GM19395 (cell line): ENCODE results near the gene ADAP1.

Source experiments
- ATAC-seq: cut with Tn5 transposase; IDR thresholded peaks from one replicate; pipeline ENCODE4 v1.9.1; 2021; ENCODE audit warnings: mild to moderate bottlenecking, moderate library complexity; ENCODE audit not compliant: unreplicated experiment

The ADAP1 gene

DNA sequence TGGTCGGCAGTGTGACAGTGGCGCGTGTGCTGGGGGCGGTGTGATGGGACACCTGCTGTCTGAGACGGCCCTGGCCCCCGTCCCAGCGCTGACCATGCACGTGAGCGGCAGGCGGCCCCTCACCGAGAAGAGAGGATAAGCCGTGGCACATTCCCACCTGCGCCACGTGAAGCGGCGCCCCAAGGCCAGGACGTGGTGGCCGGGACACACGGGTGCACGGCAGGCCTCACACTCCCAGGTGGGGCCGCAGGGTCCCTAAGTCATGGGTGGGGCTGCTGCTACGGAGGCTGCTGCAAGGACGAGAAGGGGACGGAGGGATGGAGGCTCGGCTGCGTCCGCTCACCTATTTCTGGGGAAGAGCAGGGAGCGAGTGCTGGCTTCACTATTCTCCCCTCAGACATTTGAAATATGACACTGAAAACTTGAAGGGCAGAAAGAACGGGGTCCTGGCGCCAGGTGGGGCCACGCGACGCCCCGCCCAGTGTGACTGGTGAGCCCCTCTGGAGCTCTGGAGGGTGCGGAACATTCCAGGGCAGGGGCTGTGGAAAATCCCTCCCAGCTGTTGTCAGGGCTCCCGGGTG lies 36.0 kb upstream of the ADAP1 start:
- ATAC-seq: no peak

DNA sequence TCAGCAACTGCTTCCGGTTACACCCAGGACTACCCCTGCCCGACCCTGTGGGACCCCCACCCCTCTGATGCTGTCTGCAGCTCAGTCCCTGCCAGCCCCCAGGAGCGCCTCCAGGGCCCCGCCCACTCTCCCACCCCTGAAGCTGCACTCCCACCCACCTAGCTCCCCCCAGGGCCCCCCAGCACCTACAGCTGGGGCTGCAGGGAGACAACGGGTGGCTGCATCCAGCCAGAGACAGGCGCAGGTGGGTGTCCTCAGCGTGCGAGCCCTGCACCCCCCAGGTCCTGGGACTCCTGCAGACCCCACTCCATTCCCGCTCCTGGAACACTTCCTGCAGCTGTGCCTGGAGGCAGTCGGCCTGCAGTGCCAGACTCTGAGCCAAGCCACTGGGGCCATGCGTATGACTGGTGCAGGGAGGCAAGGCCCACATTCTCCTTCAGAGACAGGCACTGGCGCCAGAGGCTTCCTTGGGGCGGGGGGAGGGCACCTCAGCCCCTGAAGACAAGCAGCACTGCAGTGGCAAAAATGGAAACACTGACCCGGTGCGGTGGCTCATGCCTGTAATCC lies 34.6 kb upstream of the ADAP1 start:
- ATAC-seq: no peak

GRCh38 chr7:988426-988911 lies 34.0 kb upstream of the ADAP1 start:
- ATAC-seq: no peak

- no peak for ATAC-seq
These were observed 33.4 kb upstream of the ADAP1 start for GRCh38 chr7:987909-988308.

DNA sequence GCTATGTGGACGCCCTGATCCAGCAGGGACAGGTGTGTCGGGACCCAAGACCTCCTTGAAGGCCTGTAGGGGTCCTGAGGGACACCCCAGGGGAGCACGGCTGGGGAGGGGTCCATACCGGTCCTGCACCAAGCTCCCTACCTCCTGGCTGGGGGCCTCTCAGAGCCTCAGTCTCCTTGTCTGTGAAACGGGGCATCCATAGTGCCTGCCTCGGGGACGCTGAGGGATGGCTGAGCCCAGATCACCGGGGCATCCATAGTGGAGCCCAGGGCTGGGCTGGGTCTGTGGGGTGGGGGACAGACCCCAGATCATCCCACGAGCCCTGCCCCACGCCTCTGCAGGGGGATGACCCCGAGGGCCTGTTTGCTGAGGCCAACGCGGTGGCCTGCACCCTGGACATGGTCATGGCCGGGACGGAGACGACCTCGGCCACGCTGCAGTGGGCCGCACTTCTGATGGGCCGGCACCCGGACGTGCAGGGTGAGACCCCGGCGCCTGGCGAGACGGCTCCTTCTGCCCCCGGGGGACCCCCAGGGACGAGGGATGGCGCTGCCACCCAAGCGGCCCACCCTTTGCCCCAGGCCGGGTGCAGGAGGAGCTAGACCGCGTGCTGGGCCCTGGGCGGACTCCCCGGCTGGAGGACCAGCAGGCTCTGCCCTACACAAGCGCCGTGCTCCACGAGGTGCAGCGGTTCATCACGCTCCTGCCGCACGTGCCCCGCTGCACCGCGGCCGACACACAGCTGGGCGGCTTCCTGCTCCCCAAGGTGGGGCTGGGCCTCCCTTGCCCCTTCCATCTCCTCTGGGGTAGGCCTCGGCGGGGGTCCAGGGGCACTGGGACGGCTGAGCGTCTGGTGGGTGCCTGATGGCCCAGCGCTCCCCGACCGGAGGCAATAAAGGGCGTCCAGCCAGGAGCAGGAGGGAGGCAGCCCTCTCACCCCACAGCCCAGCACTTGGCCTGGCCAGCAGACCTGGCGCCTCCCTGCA lies 32.6 kb upstream of the ADAP1 start:
- ATAC-seq: no peak

- ATAC-seq: no peak
These were observed 31.6 kb upstream of the ADAP1 start for GRCh38 chr7:985915-986741.

DNA sequence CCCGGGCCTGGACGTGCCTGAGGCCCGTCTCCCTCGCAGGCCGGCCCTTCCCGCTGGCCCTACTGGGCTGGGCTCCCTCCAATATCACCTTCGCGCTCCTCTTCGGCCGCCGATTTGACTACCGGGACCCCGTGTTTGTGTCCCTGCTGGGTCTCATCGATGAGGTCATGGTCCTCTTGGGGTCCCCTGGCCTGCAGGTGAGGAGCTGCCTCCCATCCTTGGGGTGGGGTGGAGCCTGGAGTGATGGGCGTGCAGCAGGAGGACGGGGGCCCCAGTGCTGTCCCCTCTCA lies 30.6 kb upstream of the ADAP1 start:
- ATAC-seq: no peak

GRCh38 chr7:984361-985126 lies 30.1 kb upstream of the ADAP1 start:
- ATAC-seq: no peak

- no peak for ATAC-seq
These were observed 29.2 kb upstream of the ADAP1 start for GRCh38 chr7:983616-984071.

DNA sequence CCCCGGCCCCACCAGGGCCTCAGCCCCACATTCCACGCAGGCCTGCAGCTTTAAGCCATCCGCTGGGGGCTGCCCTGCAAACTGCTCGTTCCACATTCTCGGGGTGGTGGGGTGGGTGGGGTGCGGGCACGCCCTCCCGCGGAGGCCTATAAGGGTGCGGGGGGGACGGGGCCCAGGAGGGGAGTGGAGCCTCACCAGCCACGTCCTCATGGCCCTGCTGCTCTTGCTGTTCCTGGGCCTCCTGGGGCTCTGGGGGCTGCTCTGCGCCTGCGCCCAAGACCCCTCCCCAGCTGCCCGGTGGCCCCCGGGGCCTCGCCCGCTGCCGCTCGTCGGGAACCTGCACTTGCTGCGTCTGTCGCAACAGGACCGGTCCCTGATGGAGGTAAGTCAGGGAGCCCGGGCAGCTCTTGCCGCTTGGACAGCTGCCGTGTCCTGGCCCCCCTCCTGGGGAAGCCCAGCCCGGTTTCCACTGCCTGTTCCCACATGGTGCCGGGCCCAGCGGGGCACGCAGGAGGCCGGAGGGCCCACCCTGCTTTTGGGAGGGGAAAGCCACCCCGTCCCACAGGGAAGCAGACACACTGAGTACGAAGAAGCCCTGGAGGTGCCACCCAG lies 28.6 kb upstream of the ADAP1 start, which contains the start of gene CYP2W1:
Gene CYP2W1 (plus strand): TSS at position 178 of the 612 bp plus-strand sequence. CDS start 31 bp downstream, at position 209.
- ATAC-seq: no peak

DNA sequence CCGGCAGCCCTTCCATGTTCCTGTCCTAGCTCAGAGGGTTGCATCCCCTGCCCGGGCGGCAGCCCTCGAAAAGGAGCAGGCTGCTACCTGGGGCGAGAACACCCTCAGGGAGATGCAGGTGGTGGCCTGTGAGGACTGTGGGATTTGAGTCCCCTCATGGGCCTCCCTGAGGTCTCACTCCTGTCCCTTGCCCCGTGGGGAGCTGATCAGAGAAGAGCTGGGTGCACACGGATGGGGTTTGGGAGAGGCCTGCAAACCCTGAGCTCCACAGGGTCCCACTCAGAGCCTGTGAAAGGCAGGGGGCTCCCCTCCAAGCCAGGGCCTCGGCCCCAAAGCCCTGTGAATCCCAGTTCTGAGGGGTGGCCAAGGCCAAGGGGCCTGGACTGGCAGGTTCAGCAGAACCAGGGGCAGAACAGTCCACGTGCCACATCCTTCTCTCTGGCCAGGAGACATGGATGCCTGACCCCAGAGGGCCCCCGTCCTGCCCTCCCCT lies 28.1 kb upstream of the ADAP1 start:
- ATAC-seq: no peak

DNA sequence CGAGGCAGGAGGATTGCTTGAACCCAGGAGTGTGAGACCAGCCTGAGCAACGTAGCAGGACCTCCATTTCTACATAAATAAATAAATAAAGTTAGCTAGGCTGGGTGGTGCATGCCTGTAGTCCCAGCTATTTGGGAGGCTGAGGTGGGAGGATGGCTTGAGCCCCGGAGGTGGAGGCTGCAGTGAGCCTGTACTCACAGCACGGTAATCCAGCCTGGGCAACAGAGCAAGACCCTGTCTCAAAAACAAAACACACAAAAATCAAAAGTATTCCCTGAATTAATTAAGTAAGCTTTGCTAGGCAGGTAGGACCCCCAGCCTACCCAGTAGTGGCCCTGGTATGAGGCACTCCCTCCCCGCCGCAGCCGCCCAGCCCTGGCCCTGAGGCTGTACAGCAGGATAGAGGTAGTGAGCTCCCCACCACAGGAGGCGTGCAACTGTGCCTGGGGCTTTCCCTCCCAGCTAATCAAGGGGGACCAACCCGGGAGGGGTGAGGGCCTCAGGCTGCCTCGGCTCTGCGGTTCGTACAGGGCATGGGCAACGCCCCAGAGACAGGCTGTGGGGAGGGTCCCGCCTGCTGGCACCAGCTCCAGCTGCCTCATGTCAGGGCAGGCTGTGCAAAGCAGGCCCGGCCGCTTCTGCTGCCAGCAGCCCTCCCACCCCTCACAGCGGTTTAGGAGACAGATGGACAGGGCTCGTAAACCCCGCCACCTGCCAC lies 27.5 kb upstream of the ADAP1 start:
- ATAC-seq: no peak

GRCh38 chr7:979886-980571 lies 25.5 kb upstream of the ADAP1 start:
- ATAC-seq: no peak

- ATAC-seq: no peak
These were observed 24.7 kb upstream of the ADAP1 start for GRCh38 chr7:979151-979550.

DNA sequence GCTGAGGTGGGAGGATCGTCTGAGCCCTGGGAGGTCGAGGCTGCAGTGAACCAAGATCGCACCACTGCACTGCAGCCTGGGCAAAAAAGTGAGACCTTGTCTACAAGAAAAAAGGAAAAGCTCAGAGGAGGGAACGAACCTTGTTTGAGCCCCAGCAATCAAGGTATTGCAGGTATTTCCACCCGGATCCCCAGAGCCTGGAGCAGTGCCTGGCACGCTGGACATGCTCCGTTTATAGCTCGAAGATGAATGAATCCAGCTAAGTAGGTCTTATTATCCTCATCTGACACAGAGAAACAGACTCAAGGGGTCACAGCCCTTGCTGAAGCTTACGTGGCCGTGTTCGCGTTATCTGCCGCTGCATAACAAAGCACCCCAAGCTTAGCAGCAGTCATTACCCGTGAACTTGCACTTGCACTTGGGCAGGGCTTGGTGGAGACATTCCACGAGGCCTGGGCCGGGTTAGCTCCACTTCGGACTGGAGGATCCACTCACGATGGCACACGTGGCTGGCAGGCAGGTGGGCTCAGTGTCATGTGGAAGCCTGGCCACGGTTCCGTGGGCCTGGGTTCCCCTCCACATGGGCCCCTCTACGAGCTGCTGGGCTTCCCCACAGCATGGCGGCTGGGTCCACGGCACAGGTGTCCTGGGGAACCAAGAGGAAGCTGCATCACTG lies 24.1 kb upstream of the ADAP1 start:
- ATAC-seq: no peak

DNA sequence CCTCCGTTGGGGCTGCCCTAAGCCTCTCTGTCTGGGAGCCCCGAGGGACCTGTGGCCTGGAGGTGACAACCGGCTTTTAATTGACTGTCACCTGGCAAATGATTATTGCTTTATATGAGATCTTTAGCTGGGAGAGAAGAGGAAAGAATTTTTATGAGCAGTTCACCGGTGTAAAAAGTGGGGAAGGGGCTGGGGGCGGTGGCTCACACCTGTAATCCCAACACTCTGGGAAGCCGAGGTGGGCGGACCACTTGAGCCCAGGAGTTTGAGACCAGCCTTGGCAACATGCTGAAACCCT lies 23.5 kb upstream of the ADAP1 start:
- no peak for ATAC-seq

DNA sequence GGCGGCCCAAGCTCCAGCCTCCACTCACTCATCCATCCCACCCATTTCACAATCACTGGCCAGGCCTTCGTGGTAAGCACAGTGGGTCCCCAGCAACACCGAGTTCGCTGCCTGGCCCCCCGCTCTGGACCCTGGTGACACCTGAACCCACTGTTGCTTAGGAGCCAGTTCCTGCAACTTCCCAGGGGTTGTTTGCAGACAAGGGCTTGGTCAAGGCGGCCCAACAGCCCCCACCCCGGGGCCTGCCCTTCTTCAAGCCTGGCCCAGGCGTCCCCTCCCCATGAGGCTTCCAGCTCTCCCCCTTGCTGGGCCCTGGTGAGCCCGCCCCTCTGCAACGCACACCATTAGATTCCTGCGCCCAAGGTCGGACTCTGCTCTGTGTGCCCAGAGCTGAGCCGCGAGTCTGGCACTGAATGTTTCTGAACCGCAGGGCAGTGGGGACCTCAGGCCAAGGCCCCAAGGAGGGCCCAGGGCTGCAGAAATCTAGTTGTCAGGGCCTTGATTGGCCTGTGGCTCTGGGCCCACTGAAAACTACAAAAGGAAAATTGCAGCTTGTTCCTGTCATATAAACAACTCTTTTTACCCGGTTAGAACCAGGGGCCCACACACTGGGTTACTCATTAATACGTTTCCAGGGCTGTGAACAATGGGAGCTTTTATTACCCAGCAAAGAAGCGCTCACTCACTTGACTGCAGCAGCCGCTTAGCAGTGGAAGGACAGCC lies 23.0 kb upstream of the ADAP1 start:
- ATAC-seq: no peak
